ENCODE measurements around the gene GGNBP2. TPM values are rescaled to one million over a fixed set of nuclear protein-coding genes. Genes with fewer than 3 reads are reported as not detected.

The GGNBP2 gene
- total and polyA plus RNA-seq, 2 of the 8 experiments (the other 6 are each of a cell fraction or from before 2014, with no cell fraction given), result 29.2 to 35.8 TPM

DNA sequence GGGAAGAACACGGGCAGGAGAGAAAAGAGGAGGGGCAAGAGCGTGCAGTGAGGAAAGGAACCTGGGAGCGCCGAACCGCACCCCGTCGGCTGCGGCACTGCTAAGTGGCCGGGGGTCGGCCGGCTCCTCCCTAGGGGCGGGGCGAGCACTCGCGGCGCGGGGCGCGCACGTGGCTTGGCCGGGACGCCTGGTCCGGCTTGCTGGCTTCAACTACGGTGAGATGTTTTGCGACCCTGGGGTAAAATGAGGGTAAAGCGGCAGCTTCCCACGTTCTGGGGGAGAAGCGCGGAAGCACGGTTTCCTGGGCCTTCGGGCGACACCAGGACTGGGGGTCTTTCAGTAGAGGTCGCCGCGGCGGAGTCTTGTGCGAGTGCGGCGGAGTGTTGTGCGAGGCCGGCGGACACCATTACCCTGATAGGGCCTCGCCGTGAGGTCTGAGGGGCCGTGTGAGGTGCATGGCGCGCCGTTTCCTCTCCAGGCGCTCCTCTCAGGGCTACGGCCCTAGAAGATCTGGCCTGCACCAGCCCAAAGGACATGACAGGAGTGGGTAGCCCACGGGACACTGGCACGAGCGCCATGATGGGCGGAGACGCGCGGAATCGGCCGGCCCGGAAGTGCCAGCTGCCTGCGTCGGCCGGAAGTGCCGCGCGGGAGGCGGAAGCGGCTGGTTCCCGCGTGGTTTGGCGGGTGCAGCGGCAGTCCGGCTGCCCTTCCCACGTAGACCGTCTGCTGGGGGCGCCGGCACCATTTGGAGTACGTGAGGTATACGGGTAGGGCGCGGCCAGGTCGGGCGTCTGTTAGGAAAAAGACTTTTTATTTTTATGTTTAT is 9.7 kb upstream of the GGNBP2 start, which contains the start of the genes MYO19 and PIGW (continued):
- no peak for TF ChIP-seq EZH2 (IDR thresholded peaks at IDR 0.05; ENCODE audit: low read depth, low read length, severe bottlenecking)
- no peak for TF ChIP-seq JUN (IDR thresholded peaks at IDR 0.05; ENCODE audit: low read depth, low read length)
- TF ChIP-seq TBP (IDR thresholded peaks at IDR 0.05; ENCODE audit: low read depth, low read length), result peak; percentile 84
- TF ChIP-seq TAF1 (IDR thresholded peaks at IDR 0.05; ENCODE audit: low read depth, low read length), result peak; percentile 85
- TF ChIP-seq RNF2 (IDR thresholded peaks at IDR 0.05; ENCODE audit: borderline replicate concordance, low read depth, low read length, missing control alignments, poor library complexity, severe bottlenecking), result no peak
- peak; percentile 70; the same call in 1 of the 2 replicates for TF ChIP-seq RBBP5 (IDR thresholded peaks at IDR 0.05; ENCODE audit: borderline replicate concordance, low read depth, low read length)
- TF ChIP-seq SAP30 (IDR thresholded peaks at IDR 0.05; ENCODE audit: insufficient read depth, insufficient replicate concordance, low read length), result peak; percentile 88
- no peak for TF ChIP-seq BCL11A (IDR thresholded peaks at IDR 0.05; ENCODE audit: low read depth in 2 of 2, low read length in 2 of 2)
- peak; percentile 83 to 93 for TF ChIP-seq POLR2A (IDR thresholded peaks at IDR 0.05; ENCODE audit: control extremely low read depth in 1 of 2, low read depth in 2 of 2, low read length in 2 of 2)
- no peak for TF ChIP-seq TAF7 (optimal IDR thresholded peaks at IDR 0.05; ENCODE audit: borderline replicate concordance, low read depth, low read length)
- TF ChIP-seq CBX5 (IDR thresholded peaks at IDR 0.05; ENCODE audit: low read depth, low read length), result no peak
- no peak for TF ChIP-seq SP4 (IDR thresholded peaks at IDR 0.05; ENCODE audit: low read length)
- TF ChIP-seq POLR2AphosphoS5 (IDR thresholded peaks at IDR 0.05; ENCODE audit: low read depth, low read length), result peak; percentile 93
- 0 out of 2 replicates have a peak, but pooled peaks have one; percentile 32 for TF ChIP-seq SP1 (IDR thresholded peaks at IDR 0.05; ENCODE audit: low read depth, low read length)
- TF ChIP-seq CHD1 (IDR thresholded peaks at IDR 0.05; ENCODE audit: low read depth, low read length), result no peak
- TF ChIP-seq, protein P1, sequence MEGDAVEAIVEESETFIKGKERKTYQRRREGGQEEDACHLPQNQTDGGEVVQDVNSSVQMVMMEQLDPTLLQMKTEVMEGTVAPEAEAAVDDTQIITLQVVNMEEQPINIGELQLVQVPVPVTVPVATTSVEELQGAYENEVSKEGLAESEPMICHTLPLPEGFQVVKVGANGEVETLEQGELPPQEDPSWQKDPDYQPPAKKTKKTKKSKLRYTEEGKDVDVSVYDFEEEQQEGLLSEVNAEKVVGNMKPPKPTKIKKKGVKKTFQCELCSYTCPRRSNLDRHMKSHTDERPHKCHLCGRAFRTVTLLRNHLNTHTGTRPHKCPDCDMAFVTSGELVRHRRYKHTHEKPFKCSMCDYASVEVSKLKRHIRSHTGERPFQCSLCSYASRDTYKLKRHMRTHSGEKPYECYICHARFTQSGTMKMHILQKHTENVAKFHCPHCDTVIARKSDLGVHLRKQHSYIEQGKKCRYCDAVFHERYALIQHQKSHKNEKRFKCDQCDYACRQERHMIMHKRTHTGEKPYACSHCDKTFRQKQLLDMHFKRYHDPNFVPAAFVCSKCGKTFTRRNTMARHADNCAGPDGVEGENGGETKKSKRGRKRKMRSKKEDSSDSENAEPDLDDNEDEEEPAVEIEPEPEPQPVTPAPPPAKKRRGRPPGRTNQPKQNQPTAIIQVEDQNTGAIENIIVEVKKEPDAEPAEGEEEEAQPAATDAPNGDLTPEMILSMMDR (IDR thresholded peaks at IDR 0.05; ENCODE audit: control extremely low read depth in 1 of 3, insufficient read depth in 1 of 3, low read depth in 1 of 3, low read length in 3 of 3), result no peak
- TF ChIP-seq RFX5 (IDR thresholded peaks at IDR 0.05; ENCODE audit: borderline replicate concordance, low read depth, low read length), result no peak
- TF ChIP-seq, protein P2, sequence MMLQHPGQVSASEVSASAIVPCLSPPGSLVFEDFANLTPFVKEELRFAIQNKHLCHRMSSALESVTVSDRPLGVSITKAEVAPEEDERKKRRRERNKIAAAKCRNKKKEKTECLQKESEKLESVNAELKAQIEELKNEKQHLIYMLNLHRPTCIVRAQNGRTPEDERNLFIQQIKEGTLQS (IDR thresholded peaks at IDR 0.05; ENCODE audit: insufficient read depth, low read depth, low read length), result no peak
- TF ChIP-seq SIN3A (conservative IDR thresholded peaks at IDR 0.05 in 1 of 2, IDR thresholded peaks at IDR 0.05 in 1 of 2; ENCODE audit: low read depth in 1 of 2, low read length in 2 of 2), result peak in 1 of 2 experiments; percentile 83; a peak in 3 of 4 replicates
- TF ChIP-seq CHD2 (IDR thresholded peaks at IDR 0.05; ENCODE audit: low read length), result peak; percentile 94
- TF ChIP-seq EGR1 (IDR thresholded peaks at IDR 0.05; ENCODE audit: borderline replicate concordance, low read depth, low read length), result peak; percentile 60; the same call in 1 of the 2 replicates
